Keratinocyte (primary cell): ENCODE measurements around the gene HOPX. TPM values are rescaled to one million over a fixed set of nuclear protein-coding genes. Genes with fewer than 3 reads are reported as not detected.
"Not testable (repeated sequence)": the region's sequence is repeated elsewhere in the genome, so short reads cannot be mapped to it uniquely, and the experiment has no call there.

Source experiments
- DNase-seq: peaks from one replicate; pipeline ENCODE4 v3.0.0-alpha.2; 2011; ENCODE audit warnings: low read depth, missing footprints, low spot score
- FAIRE-seq: peaks from 2 replicates; lab custom pipeline; 2011; peaks lifted over from hg19 to GRCh38; lab: Jason Lieb, UNC
- H2AFZ ChIP-seq: 2 replicates; pipeline ENCODE4 v1.6.0; 2012; ENCODE audit warnings: low read length, control low read depth, inconsistent platforms; ENCODE audit not compliant: control insufficient read depth
- H3K27ac ChIP-seq: 2 replicates; pipeline ENCODE4 v1.5.1; 2011; ENCODE audit warnings: low read length; ENCODE audit not compliant: control insufficient read depth, insufficient read depth
- H3K27me3 ChIP-seq: 3 replicates; pipeline ENCODE4 v1.6.0; 2011; ENCODE audit warnings: low read length; ENCODE audit not compliant: control insufficient read depth, insufficient read depth; ENCODE audit errors: extremely low read depth
- H3K36me3 ChIP-seq, 2 experiments: 2 replicates in 1 of 2; 3 replicates in 1 of 2; pipeline ENCODE4 v1.5.1; 2011; ENCODE audit warnings: low read length in 2 of 2, mild to moderate bottlenecking in 1 of 2; ENCODE audit not compliant: control insufficient read depth in 2 of 2, insufficient read depth in 2 of 2; ENCODE audit errors: extremely low read depth in 1 of 2
- H3K4me1 ChIP-seq: 3 replicates; pipeline ENCODE4 v1.5.1; 2011; ENCODE audit warnings: low read length; ENCODE audit not compliant: control insufficient read depth, insufficient read depth; ENCODE audit errors: extremely low read depth
- H3K4me2 ChIP-seq: 3 replicates; pipeline ENCODE4 v1.6.0; 2011; ENCODE audit warnings: low read depth, low read length; ENCODE audit not compliant: control insufficient read depth, insufficient read depth; ENCODE audit errors: extremely low read depth
- H3K4me3 ChIP-seq, 3 experiments: fragments of 200-600 bp in 1 of 3; sonication (generic) in 1 of 3; 2 replicates in 2 of 3; 3 replicates in 1 of 3; pipeline ENCODE4 v1.5.1; 2011 to 2016; ENCODE audit warnings: low read length in 3 of 3, mild to moderate bottlenecking in 3 of 3, control low read depth in 2 of 3, inconsistent platforms in 1 of 3, low read depth in 1 of 3, mixed read lengths in 1 of 3, mixed run types in 1 of 3, moderate library complexity in 1 of 3; ENCODE audit not compliant: control insufficient read depth in 2 of 3, insufficient read depth in 2 of 3; ENCODE audit errors: extremely low read depth in 1 of 3
- H3K79me2 ChIP-seq: 2 replicates; pipeline ENCODE4 v1.6.0; 2012; ENCODE audit warnings: low read length; ENCODE audit not compliant: control insufficient read depth, insufficient read depth
- H3K9ac ChIP-seq: 3 replicates; pipeline ENCODE4 v1.6.0; 2011; ENCODE audit warnings: low read length; ENCODE audit not compliant: control insufficient read depth, insufficient read depth; ENCODE audit errors: extremely low read depth
- H3K9me1 ChIP-seq: 3 replicates; pipeline ENCODE4 v1.6.0; 2011; ENCODE audit warnings: low read length; ENCODE audit not compliant: control insufficient read depth, insufficient read depth; ENCODE audit errors: extremely low read depth
- H3K9me3 ChIP-seq: 2 replicates; pipeline ENCODE4 v1.5.1; 2012; ENCODE audit warnings: low read depth, low read length; ENCODE audit not compliant: control insufficient read depth
- H4K20me1 ChIP-seq: 3 replicates; pipeline ENCODE4 v1.6.0; 2011; ENCODE audit warnings: low read length; ENCODE audit not compliant: control insufficient read depth, insufficient read depth; ENCODE audit errors: extremely low read depth
- EZH2 ChIP-seq: IDR thresholded peaks from one replicate; pipeline ENCODE4 v1.6.1; 2012; ENCODE audit warnings: inconsistent platforms, mild to moderate bottlenecking, low read length, moderate library complexity
- dilution Hi-C: fragments of 300-500 bp; cut with MboI; formaldehyde crosslinking; loops from one replicate; pipeline ENCODE4 v1.7.0; 2020; ENCODE audit warnings: low sequenced_read_pairs; ENCODE audit not compliant: extremely low pct_ligation_motif_present
- polyA plus RNA-seq, 5 experiments: library from polyadenylated mRNA; depleted of rRNA in 3 of 5; stranded (reverse) in 3 of 5; stranded (forward) in 1 of 5; unstranded in 1 of 5; fragments of >200 nt; gene quantifications; 1 replicate in 1 of 5; 2 replicates in 3 of 5; 3 replicates in 1 of 5; pipeline versions ENCODE4 v1.2.1 to v1.2.3, GENCODE V29; 2011 to 2012; ENCODE audit warnings: missing spikeins in 2 of 5, low read depth in 1 of 5, low replicate concordance in 1 of 5
- TF ChIP-seq, protein P1 (sequence below), 3 experiments: IDR thresholded peaks in 1 of 3; conservative IDR thresholded peaks in 1 of 3; optimal IDR thresholded peaks in 1 of 3; 2 replicates in 2 of 3; 3 replicates in 1 of 3; pipeline versions ENCODE3 to v1.5.1; 2011; ENCODE audit warnings: low read length in 3 of 3, mild to moderate bottlenecking in 3 of 3, moderate library complexity in 2 of 3, control low read depth in 1 of 3, inconsistent platforms in 1 of 3; ENCODE audit not compliant: insufficient read depth in 2 of 3; ENCODE audit errors: extremely low read depth in 1 of 3

The HOPX gene
- polyA plus RNA-seq, 1 donor (not counting 4 experiments of a cell fraction or from before 2014, with no cell fraction given) = 8.5 TPM

DNA sequence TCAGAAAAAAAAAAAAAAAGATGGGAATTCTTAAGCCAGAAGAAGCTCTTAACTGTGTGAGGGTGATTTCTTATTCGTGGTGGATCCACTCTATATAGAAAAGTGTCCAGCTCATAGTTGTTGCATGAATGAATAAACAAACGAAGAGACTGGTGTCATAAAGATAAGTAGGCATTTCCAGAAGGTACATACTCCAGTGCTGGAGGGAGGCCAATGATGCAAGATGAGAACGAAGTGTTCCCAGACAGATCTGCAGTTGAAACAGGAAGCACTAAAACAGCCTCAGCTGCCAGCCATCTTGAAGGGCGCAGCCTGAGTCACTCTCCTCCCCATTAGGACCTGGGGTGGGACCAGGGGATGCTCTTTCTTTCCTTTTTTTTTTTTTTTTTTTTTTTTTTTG lies 47.4 kb upstream of the HOPX start:
- no peaks in the 10 kb centered on the region for H3K9me1 ChIP-seq
- no peaks in the 10 kb centered on the region for H3K9me3 ChIP-seq
- H3K79me2 ChIP-seq = no peaks in the 10 kb centered on the region
- H4K20me1 ChIP-seq = no peaks in the 10 kb centered on the region
- H3K9ac ChIP-seq = no peak overlapping the region
- DNase-seq (no peak), FAIRE-seq (peak; percentile 83)
- dilution Hi-C loops = no loop called here
- no peak overlapping the region for H3K4me3 ChIP-seq
- no peak overlapping the region for H3K27ac ChIP-seq
- TF ChIP-seq, protein P1, sequence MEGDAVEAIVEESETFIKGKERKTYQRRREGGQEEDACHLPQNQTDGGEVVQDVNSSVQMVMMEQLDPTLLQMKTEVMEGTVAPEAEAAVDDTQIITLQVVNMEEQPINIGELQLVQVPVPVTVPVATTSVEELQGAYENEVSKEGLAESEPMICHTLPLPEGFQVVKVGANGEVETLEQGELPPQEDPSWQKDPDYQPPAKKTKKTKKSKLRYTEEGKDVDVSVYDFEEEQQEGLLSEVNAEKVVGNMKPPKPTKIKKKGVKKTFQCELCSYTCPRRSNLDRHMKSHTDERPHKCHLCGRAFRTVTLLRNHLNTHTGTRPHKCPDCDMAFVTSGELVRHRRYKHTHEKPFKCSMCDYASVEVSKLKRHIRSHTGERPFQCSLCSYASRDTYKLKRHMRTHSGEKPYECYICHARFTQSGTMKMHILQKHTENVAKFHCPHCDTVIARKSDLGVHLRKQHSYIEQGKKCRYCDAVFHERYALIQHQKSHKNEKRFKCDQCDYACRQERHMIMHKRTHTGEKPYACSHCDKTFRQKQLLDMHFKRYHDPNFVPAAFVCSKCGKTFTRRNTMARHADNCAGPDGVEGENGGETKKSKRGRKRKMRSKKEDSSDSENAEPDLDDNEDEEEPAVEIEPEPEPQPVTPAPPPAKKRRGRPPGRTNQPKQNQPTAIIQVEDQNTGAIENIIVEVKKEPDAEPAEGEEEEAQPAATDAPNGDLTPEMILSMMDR (optimal IDR thresholded peaks at IDR 0.05 in 1 of 3, IDR thresholded peaks at IDR 0.05 in 1 of 3, conservative IDR thresholded peaks at IDR 0.05 in 1 of 3; ENCODE audit: extremely low read depth in 1 of 3, insufficient read depth in 2 of 3, low read length in 3 of 3) = no peak
- TF ChIP-seq EZH2 = no peak
- no peak overlapping the region for H2AFZ ChIP-seq
- H3K4me1 ChIP-seq = peaks cover 12% of the 10 kb centered on the region
- H3K27me3 ChIP-seq = no peaks in the 10 kb centered on the region
- H3K4me2 ChIP-seq = no peak overlapping the region
- no peaks in the 10 kb centered on the region for H3K36me3 ChIP-seq

DNA sequence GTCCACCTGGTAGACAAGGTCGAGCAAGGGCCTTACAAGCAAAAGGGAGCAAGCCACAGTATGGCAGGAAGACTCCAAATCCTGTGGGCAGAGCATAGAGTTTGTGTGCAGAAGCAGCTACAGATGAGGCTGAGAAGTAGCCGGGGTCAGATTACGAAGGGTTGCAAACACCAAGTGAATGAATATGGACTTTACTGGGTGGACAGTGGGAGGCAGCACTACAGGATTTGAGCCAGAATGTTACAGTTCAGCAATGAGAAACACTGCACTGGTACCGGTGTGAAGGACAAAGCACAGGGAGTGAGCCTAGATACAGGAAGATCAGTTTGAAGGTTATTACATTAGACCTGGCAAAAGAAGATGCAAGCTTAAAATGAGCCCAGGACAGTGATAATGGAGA lies 46.1 kb upstream of the HOPX start:
- dilution Hi-C loops = no loop called here
- no peak overlapping the region for H3K4me2 ChIP-seq
- no peaks in the 10 kb centered on the region for H3K9me1 ChIP-seq
- no peak overlapping the region for H3K9ac ChIP-seq
- no peaks in the 10 kb centered on the region for H3K36me3 ChIP-seq
- no peak overlapping the region for H3K27ac ChIP-seq
- FAIRE-seq (no peak), DNase-seq (no peak)
- H3K27me3 ChIP-seq = no peaks in the 10 kb centered on the region
- no peak overlapping the region for H3K4me3 ChIP-seq
- H4K20me1 ChIP-seq = no peaks in the 10 kb centered on the region
- no peaks in the 10 kb centered on the region for H3K79me2 ChIP-seq
- no peak for TF ChIP-seq EZH2
- TF ChIP-seq, protein P1 (optimal IDR thresholded peaks at IDR 0.05 in 1 of 3, IDR thresholded peaks at IDR 0.05 in 1 of 3, conservative IDR thresholded peaks at IDR 0.05 in 1 of 3; ENCODE audit: extremely low read depth in 1 of 3, insufficient read depth in 2 of 3, low read length in 3 of 3) = no peak
- H2AFZ ChIP-seq = no peak overlapping the region
- no peaks in the 10 kb centered on the region for H3K9me3 ChIP-seq
- peaks cover 15% of the 10 kb centered on the region for H3K4me1 ChIP-seq

DNA sequence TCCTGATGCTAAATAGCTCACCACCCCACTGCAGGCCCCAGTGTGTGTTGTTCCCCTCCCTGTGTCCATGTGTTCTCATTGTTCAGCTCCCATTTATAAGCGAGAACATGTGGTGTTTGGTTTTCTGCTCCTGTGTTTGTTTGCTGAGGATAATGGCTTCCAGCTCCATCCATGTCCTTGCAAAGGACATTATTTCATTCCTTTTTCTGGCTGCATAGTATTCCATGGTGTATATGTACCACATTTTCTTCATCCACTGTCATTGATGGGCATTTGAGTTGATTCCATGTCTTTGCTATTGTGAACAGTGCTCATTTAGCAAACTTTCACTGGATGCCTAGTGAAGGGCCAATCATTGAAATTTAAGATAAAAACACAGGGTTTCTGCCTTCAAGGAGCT lies 45.5 kb upstream of the HOPX start:
- H4K20me1 ChIP-seq, FAIRE-seq, H3K36me3 ChIP-seq, H3K9ac ChIP-seq, H3K27ac ChIP-seq, H3K27me3 ChIP-seq, H3K9me3 ChIP-seq, H3K4me3 ChIP-seq, dilution Hi-C loops, H3K4me2 ChIP-seq, H3K79me2 ChIP-seq, H3K9me1 ChIP-seq, H2AFZ ChIP-seq, DNase-seq: not testable (repeated sequence)
- peaks cover 15% of the 10 kb centered on the region for H3K4me1 ChIP-seq
